C4-2B (cell line): ENCODE results near the gene PTPRM.

Experiments
- CTCF ChIP-seq: fragments of 450-650 bp; conservative IDR thresholded peaks from 2 replicates; pipeline ENCODE4 v1.5.1; 2017; ENCODE audit warnings: mild to moderate bottlenecking
- ZFX ChIP-seq: fragments of 450-650 bp; IDR thresholded peaks from 2 replicates; pipeline ENCODE4 v1.6.1; 2017

- no peak for TF ChIP-seq CTCF
- TF ChIP-seq ZFX: no peak
Observed at GRCh38 chr18:8406868-8407250, 839.7 kb downstream of the PTPRM start.
